ENCODE measurements around the gene TIMM44.

TIMM44 gene

DNA sequence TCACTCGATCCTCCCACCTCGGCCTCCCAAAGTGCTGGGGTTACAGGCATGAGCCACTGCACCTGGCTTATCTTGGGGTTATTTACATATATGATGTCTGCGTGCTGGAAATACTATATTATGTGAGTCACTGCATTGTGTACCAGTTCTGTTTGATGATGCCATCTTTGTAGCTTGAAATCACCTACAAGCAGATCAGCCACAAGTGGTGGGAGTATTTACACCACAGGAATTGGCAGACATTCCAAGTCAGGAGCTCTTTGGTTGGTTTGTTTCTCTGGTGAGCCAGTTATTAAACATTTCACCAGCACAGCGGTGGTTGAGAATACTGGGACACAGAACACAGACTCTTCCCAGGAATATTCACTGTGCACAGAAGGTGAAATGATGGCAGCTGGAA, 4.5 kb upstream of the TIMM44 start:
- no peaks in the 10 kb centered on the region for H3K9me3 ChIP-seq

DNA sequence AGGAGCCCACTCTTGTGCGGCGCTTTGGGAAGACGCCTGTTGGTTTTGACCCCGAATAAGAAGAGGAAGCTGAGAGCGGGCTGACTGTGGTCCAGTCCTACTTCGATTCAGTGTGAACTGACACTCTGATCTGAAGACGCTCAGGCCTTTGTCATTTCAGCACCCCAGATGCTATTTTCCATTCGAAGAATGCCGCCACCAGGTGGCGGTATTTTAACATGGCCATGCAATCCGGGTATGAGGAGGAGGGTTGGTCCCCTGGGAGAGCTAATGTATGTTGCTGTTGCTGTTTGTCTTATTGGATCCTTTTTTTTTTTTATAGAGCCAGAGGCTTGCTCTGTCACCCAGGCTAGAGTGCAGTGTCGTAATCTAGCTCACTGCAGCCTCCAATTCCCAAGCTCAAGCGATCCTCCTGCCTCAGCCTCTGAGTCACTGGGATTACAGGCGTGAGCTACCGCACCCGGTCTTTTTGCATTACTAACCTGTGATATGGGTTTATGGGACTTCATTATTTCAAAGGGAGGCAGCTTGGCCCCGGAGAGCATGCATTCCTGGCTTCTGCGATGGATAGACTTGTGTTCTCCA, 803 bp upstream of the TIMM44 start:
- Histone ChIP-seq H3K36me3 (peaks cover 17% of the 10 kb centered on the region), H3K9me3 (no peaks in the 10 kb centered on the region), H3K4me3 (ENCODE audit: low read depth, low read length) (peak overlapping the region; percentile 90), H3K27me3 (no peaks in the 10 kb centered on the region), H3K4me1 (no peaks in the 10 kb centered on the region)
- TF ChIP-seq, protein P1, sequence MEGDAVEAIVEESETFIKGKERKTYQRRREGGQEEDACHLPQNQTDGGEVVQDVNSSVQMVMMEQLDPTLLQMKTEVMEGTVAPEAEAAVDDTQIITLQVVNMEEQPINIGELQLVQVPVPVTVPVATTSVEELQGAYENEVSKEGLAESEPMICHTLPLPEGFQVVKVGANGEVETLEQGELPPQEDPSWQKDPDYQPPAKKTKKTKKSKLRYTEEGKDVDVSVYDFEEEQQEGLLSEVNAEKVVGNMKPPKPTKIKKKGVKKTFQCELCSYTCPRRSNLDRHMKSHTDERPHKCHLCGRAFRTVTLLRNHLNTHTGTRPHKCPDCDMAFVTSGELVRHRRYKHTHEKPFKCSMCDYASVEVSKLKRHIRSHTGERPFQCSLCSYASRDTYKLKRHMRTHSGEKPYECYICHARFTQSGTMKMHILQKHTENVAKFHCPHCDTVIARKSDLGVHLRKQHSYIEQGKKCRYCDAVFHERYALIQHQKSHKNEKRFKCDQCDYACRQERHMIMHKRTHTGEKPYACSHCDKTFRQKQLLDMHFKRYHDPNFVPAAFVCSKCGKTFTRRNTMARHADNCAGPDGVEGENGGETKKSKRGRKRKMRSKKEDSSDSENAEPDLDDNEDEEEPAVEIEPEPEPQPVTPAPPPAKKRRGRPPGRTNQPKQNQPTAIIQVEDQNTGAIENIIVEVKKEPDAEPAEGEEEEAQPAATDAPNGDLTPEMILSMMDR (IDR thresholded peaks at IDR 0.05; ENCODE audit: low read depth, low read length), result peak; percentile 84
- DNase-seq, result peak; percentile 94

More for the DNA sequence above, 4.5 kb upstream of the TIMM44 start:
- TF ChIP-seq, protein P1 (IDR thresholded peaks at IDR 0.05; ENCODE audit: low read depth, low read length), result no peak
- Histone ChIP-seq H3K36me3 (no peaks in the 10 kb centered on the region), H3K4me3 (ENCODE audit: low read depth, low read length) (no peak overlapping the region), H3K4me1 (no peaks in the 10 kb centered on the region), H3K27me3 (no peaks in the 10 kb centered on the region)
- DNase-seq, result no peak

DNA sequence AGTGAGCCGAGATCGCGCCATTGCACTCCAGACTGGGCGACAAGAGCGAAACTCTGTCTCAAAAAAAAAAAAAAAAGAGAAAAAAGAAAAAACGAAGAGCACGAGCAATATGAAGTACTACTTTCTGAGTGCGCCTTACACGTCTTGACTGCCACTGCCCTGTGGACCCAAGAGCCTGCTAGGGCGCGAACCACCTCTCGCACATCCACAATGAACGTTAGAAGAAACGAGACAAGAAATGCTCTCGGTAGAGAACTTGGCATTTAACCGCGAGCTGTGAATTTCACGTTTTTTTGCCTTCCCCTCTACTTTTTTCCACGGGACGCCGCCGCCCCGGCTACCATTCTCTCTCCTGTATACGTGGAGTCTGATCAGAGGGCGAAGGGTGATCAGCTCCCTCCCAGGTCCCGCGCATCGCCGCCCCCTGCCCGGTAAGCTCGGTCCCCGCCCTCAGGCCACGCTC, 454 bp downstream of the TIMM44 start:
- Histone ChIP-seq H3K36me3 (peaks cover 30% of the 10 kb centered on the region), H3K27me3 (no peaks in the 10 kb centered on the region), H3K4me1 (no peaks in the 10 kb centered on the region), H3K9me3 (no peaks in the 10 kb centered on the region), H3K4me3 (ENCODE audit: low read depth, low read length) (peak overlapping the region; percentile 90)
- DNase-seq, result no peak
- TF ChIP-seq, protein P1 (IDR thresholded peaks at IDR 0.05; ENCODE audit: low read depth, low read length), result no peak

DNA sequence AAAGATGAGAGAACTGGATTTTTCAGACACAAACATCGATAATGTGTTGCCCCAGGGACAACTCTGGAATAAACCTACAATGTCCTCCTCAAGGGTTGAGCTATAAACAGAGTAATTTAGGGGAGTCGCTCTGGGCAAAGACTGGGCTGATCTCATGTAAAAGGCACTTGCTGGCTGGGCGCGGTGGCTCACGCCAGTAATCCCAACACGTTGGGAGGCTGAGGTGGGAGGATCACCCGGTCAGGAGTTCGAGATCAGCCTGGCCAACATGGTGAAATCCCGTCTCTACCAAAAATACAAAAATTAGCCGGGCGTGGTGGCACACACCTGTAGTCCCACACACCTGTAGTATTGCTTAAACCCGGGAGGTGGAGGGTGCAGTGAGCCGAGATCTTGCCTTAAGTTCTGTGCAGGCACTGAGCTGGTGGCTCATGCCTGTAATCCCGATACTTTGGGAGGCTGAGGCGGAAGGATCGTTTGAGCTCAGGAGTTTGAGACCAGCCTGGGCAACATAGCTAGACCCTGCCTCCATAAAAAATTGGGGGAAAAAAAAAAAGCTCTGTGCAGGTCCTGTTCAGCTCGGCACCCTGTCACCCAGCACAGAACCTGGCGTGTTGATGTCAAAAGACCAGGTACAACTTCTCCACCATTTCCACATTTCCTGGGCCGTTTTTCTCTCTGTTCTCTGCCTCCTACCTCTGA, 1.4 kb downstream of the TIMM44 start:
- peak overlapping the region; percentile 90 for H3K4me3 ChIP-seq (ENCODE audit: low read depth, low read length)
- H3K36me3 ChIP-seq, result peaks cover 40% of the 10 kb centered on the region
- TF ChIP-seq, protein P1 (IDR thresholded peaks at IDR 0.05; ENCODE audit: low read depth, low read length), result no peak
- no peaks in the 10 kb centered on the region for H3K4me1 ChIP-seq
- no peaks in the 10 kb centered on the region for H3K27me3 ChIP-seq
- DNase-seq, result no peak
- H3K9me3 ChIP-seq, result no peaks in the 10 kb centered on the region

DNA sequence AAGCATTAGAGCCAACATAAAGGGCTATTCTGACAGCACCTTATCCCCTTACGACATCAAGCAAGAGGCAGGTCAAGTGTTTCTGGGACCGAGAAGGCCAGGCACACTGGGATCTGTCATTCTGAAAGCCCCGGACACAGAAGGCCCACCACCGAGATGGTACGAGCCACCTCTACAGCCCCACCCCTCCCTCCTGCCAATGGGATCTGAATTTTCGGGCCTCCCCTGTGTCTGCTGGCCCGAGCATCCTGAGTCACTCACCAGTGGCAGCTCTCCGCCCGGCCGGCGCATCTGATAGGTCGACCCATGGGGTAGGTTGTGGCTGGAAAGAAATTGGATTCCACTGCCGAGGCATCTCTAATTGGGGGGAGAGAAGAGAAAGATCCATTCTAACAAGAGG, 2.6 kb downstream of the TIMM44 start:
- TF ChIP-seq, protein P1 (IDR thresholded peaks at IDR 0.05; ENCODE audit: low read depth, low read length), result no peak
- H3K4me3 ChIP-seq (ENCODE audit: low read depth, low read length), result no peak overlapping the region
- no peaks in the 10 kb centered on the region for H3K4me1 ChIP-seq
- no peaks in the 10 kb centered on the region for H3K27me3 ChIP-seq
- H3K9me3 ChIP-seq, result no peaks in the 10 kb centered on the region
- no peak for DNase-seq
- H3K36me3 ChIP-seq, result peaks cover 52% of the 10 kb centered on the region

DNA sequence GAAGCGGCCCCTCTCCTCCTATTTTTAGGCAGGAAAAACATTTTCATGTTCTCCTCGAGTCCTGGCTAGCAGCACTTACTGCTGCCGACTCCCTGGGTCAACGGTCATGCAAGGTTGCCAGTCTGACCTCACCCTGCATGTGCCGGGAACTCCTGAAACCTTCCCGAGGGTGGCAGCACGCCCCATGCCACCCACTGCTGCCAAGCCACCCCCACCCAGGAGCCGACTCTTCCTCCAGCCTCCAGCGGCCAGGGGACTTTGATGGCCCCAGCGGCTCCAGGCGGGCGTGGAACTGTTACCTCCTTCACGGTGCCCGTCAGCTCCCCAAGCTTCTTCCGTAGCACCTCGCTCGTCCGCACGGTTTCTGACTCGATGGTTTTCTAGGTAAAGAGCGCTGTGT, 8.7 kb downstream of the TIMM44 start:
- TF ChIP-seq, protein P1 (IDR thresholded peaks at IDR 0.05; ENCODE audit: low read depth, low read length), result no peak
- H3K27me3 ChIP-seq, result no peaks in the 10 kb centered on the region

More for the DNA sequence above, 8.7 kb downstream of the TIMM44 start:
- H3K4me3 ChIP-seq (ENCODE audit: low read depth, low read length), result no peak overlapping the region
- peaks cover 86% of the 10 kb centered on the region for H3K36me3 ChIP-seq
- H3K9me3 ChIP-seq, result no peaks in the 10 kb centered on the region
- DNase-seq, result no peak
- H3K4me1 ChIP-seq, result no peaks in the 10 kb centered on the region
